Neural progenitor cell (in vitro differentiated cells): Measurements from ENCODE around the gene ANKRD33. TPM values are rescaled to one million over a fixed set of nuclear protein-coding genes. Genes with fewer than 3 reads are reported as not detected.

Source experiments
- DNase-seq: peaks from one replicate; pipeline ENCODE4 v3.0.0-alpha.2; 2016; ENCODE audit warnings: low spot score
- H2AFZ ChIP-seq: fragments of 200-600 bp; sonication (generic); replicated peaks from 2 replicates; pipeline ENCODE4 v1.6.1; 2016; ENCODE audit warnings: antibody characterized with exemption
- H3F3A ChIP-seq: fragments of 200-600 bp; sonication (generic); 2 replicates; pipeline ENCODE4 v1.6.1; 2016; ENCODE audit warnings: antibody characterized with exemption, low read depth
- H3K27ac ChIP-seq: fragments of 200-600 bp; sonication (generic); 2 replicates; pipeline ENCODE4 v1.5.1; 2016; ENCODE audit warnings: mild to moderate bottlenecking
- H3K27me3 ChIP-seq: fragments of 200-600 bp; sonication (generic); 2 replicates; pipeline ENCODE4 v1.6.1; 2016; ENCODE audit warnings: mild to moderate bottlenecking, moderate library complexity
- H3K36me3 ChIP-seq: fragments of 200-600 bp; sonication (generic); 2 replicates; pipeline ENCODE4 v1.5.1; 2016
- H3K4me1 ChIP-seq: fragments of 200-600 bp; sonication (generic); 2 replicates; pipeline ENCODE4 v1.6.1; 2016; ENCODE audit warnings: mixed run types
- H3K4me2 ChIP-seq: fragments of 200-600 bp; sonication (generic); 2 replicates; pipeline ENCODE4 v1.6.1; 2016
- H3K4me3 ChIP-seq: fragments of 200-600 bp; sonication (generic); 2 replicates; pipeline ENCODE4 v1.5.1; 2016
- H3K79me2 ChIP-seq: fragments of 200-600 bp; sonication (generic); 2 replicates; pipeline ENCODE4 v1.6.1; 2016; ENCODE audit warnings: low read depth
- H3K9ac ChIP-seq: fragments of 200-600 bp; sonication (generic); 2 replicates; pipeline ENCODE4 v1.6.1; 2016
- H3K9me3 ChIP-seq: fragments of 200-600 bp; sonication (generic); 2 replicates; pipeline ENCODE4 v1.5.1; 2016; ENCODE audit warnings: low read depth
- H4K20me1 ChIP-seq: fragments of 200-600 bp; sonication (generic); 2 replicates; pipeline ENCODE4 v1.6.1; 2016; ENCODE audit warnings: low read depth
- H3K27ac Mint-ChIP-seq: 3 replicates; pipeline ENCODE4 v1.8.0; 2021; ENCODE audit warnings: mixed read lengths
- H3K27me3 Mint-ChIP-seq: 2 replicates; pipeline ENCODE4 v1.8.0; 2022; ENCODE audit warnings: low read depth, mild to moderate bottlenecking, inconsistent platforms, moderate library complexity, mixed read lengths; ENCODE audit not compliant: insufficient read depth
- H3K36me3 Mint-ChIP-seq: 3 replicates; pipeline ENCODE4 v1.8.0; 2021; ENCODE audit warnings: mixed read lengths
- H3K4me1 Mint-ChIP-seq: 3 replicates; pipeline ENCODE4 v1.8.0; 2021; ENCODE audit warnings: mixed read lengths
- H3K4me3 Mint-ChIP-seq: 3 replicates; pipeline ENCODE4 v1.8.0; 2021; ENCODE audit warnings: mild to moderate bottlenecking, moderate library complexity, mixed read lengths
- H3K9me3 Mint-ChIP-seq: 3 replicates; pipeline ENCODE4 v1.8.0; 2020; ENCODE audit warnings: mixed read lengths
- EZH2 ChIP-seq: fragments of 200-600 bp; sonication (generic); IDR thresholded peaks from 2 replicates; pipeline ENCODE4 v1.6.1; 2017; ENCODE audit warnings: antibody characterized with exemption, mild to moderate bottlenecking, moderate library complexity
- EZH2phosphoT487 ChIP-seq: fragments of 200-600 bp; sonication (generic); IDR thresholded peaks from 2 replicates; pipeline ENCODE4 v1.6.1; 2017; ENCODE audit warnings: antibody characterized with exemption
- total RNA-seq: library from RNA; depleted of rRNA; stranded (reverse); fragments of >200 nt; gene quantifications from 2 replicates; pipeline ENCODE4 v1.2.3, GENCODE V29; 2015; ENCODE audit warnings: low replicate concordance
- TF ChIP-seq, protein P1 (sequence below): fragments of 200-600 bp; sonication (generic); IDR thresholded peaks from 2 replicates; pipeline ENCODE4 v1.5.1; 2017; ENCODE audit warnings: antibody characterized with exemption, mild to moderate bottlenecking

Gene ANKRD33
- total RNA-seq, 1 donor from 2014 or later = 0.39 TPM

GRCh38 chr12:51845482-51845881 is 42.4 kb upstream of the ANKRD33 start:
- no peaks in the 10 kb centered on the region for H3K9me3 Mint-ChIP-seq
- H3K36me3 Mint-ChIP-seq = no peaks in the 10 kb centered on the region
- no peak overlapping the region for H3K27ac Mint-ChIP-seq
- peaks cover 49% of the 10 kb centered on the region for H3F3A ChIP-seq
- peaks cover 4% of the 10 kb centered on the region for H3K27me3 ChIP-seq
- H3K4me3 Mint-ChIP-seq = peak overlapping the region; percentile 89
- peaks cover 60% of the 10 kb centered on the region for H3K4me1 Mint-ChIP-seq
- no peaks in the 10 kb centered on the region for H3K9me3 ChIP-seq
- TF ChIP-seq EZH2phosphoT487 (no peak), EZH2 (no peak)
- TF ChIP-seq, protein P1, sequence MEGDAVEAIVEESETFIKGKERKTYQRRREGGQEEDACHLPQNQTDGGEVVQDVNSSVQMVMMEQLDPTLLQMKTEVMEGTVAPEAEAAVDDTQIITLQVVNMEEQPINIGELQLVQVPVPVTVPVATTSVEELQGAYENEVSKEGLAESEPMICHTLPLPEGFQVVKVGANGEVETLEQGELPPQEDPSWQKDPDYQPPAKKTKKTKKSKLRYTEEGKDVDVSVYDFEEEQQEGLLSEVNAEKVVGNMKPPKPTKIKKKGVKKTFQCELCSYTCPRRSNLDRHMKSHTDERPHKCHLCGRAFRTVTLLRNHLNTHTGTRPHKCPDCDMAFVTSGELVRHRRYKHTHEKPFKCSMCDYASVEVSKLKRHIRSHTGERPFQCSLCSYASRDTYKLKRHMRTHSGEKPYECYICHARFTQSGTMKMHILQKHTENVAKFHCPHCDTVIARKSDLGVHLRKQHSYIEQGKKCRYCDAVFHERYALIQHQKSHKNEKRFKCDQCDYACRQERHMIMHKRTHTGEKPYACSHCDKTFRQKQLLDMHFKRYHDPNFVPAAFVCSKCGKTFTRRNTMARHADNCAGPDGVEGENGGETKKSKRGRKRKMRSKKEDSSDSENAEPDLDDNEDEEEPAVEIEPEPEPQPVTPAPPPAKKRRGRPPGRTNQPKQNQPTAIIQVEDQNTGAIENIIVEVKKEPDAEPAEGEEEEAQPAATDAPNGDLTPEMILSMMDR = no peak
- no peak overlapping the region for H2AFZ ChIP-seq
- H3K4me2 ChIP-seq = peak overlapping the region; percentile 88
- peaks cover 75% of the 10 kb centered on the region for H4K20me1 ChIP-seq
- no peak overlapping the region for H3K27ac ChIP-seq
- peaks cover 44% of the 10 kb centered on the region for H3K4me1 ChIP-seq
- peaks cover 76% of the 10 kb centered on the region for H3K79me2 ChIP-seq
- no peak for DNase-seq
- H3K27me3 Mint-ChIP-seq = peaks cover 8% of the 10 kb centered on the region
- no peaks in the 10 kb centered on the region for H3K36me3 ChIP-seq
- no peak overlapping the region for H3K9ac ChIP-seq
- no peak overlapping the region for H3K4me3 ChIP-seq

DNA sequence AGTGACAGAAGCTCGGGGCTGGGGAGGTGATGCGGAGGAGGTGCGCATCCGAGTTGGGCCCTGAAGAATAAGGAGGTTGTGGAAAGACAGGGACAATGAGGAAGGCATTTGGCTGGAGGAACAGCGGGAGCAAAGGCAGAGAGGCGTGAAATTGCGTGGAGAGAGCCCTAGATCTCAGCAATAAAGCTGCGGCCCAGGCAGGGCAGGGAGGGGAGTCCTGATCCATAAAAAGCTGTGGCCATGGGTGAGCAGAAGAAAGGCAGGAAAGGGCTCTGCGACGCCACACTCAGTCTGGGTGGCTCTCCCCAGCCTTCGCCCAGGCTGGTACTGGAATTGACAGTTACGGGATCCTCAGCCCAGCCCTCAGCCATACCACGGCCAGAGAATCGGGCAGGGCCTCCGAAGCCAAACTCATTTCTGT is 41.6 kb upstream of the ANKRD33 start:
- H3K9ac ChIP-seq = no peak overlapping the region
- peak overlapping the region; percentile 97 for H3K4me3 ChIP-seq
- H3K79me2 ChIP-seq = peaks cover 68% of the 10 kb centered on the region
- Mint-ChIP-seq H3K4me1 (peaks cover 65% of the 10 kb centered on the region), H3K36me3 (no peaks in the 10 kb centered on the region), H3K4me3 (peak overlapping the region; percentile 89), H3K9me3 (peaks cover 1% of the 10 kb centered on the region), H3K27ac (peak overlapping the region; percentile 53), H3K27me3 (peaks cover 8% of the 10 kb centered on the region)
- H3K27me3 ChIP-seq = peaks cover 4% of the 10 kb centered on the region
- peaks cover 47% of the 10 kb centered on the region for H3F3A ChIP-seq
- no peaks in the 10 kb centered on the region for H3K36me3 ChIP-seq
- H3K9me3 ChIP-seq = no peaks in the 10 kb centered on the region
- no peak overlapping the region for H2AFZ ChIP-seq
- TF ChIP-seq, protein P1 = no peak
- TF ChIP-seq EZH2 (no peak), EZH2phosphoT487 (no peak)
- peak overlapping the region; percentile 88 for H3K4me2 ChIP-seq
- peaks cover 36% of the 10 kb centered on the region for H3K4me1 ChIP-seq
- peak; percentile 56 for DNase-seq
- H4K20me1 ChIP-seq = peaks cover 67% of the 10 kb centered on the region
- no peak overlapping the region for H3K27ac ChIP-seq

GRCh38 chr12:51846911-51847642 is 40.8 kb upstream of the ANKRD33 start:
- H3K27me3 Mint-ChIP-seq = peaks cover 7% of the 10 kb centered on the region
- peaks cover 4% of the 10 kb centered on the region for H3K27me3 ChIP-seq
- H3K9ac ChIP-seq = peak overlapping the region; percentile 43

More at GRCh38 chr12:51846911-51847642, 40.8 kb upstream of the ANKRD33 start:
- no peaks in the 10 kb centered on the region for H3K36me3 ChIP-seq
- H3K9me3 ChIP-seq = no peaks in the 10 kb centered on the region
- H3K79me2 ChIP-seq = peaks cover 60% of the 10 kb centered on the region
- peak overlapping the region; percentile 97 for H3K4me3 ChIP-seq
- no peak for TF ChIP-seq EZH2phosphoT487
- peak; percentile 37 for TF ChIP-seq EZH2
- peaks cover 3% of the 10 kb centered on the region for H3K9me3 Mint-ChIP-seq
- peaks cover 59% of the 10 kb centered on the region for H4K20me1 ChIP-seq
- peak overlapping the region; percentile 21 for H2AFZ ChIP-seq
- peak overlapping the region; percentile 89 for H3K4me3 Mint-ChIP-seq
- no peak overlapping the region for H3K27ac Mint-ChIP-seq
- peak; percentile 94 for DNase-seq
- H3K27ac ChIP-seq = peak overlapping the region; percentile 79
- H3F3A ChIP-seq = peaks cover 41% of the 10 kb centered on the region
- peak overlapping the region; percentile 88 for H3K4me2 ChIP-seq
- peaks cover 63% of the 10 kb centered on the region for H3K4me1 Mint-ChIP-seq
- H3K4me1 ChIP-seq = peaks cover 32% of the 10 kb centered on the region
- H3K36me3 Mint-ChIP-seq = no peaks in the 10 kb centered on the region
